Subcutaneous abdominal adipose tissue (tissue), 5 donors: ENCODE measurements around the gene HPCA.

Experiments
- H3K27ac ChIP-seq: one replicate; pipeline ENCODE4 v1.7.0; 2013; ENCODE audit warnings: low read depth, mild to moderate bottlenecking, inconsistent platforms, low read length, moderate library complexity
- H3K27me3 ChIP-seq, 5 donors: one replicate each; pipeline ENCODE4 v1.7.0; 2013; ENCODE audit warnings: low read length in 5 of 5, inconsistent platforms in 1 of 5; ENCODE audit not compliant: control insufficient read depth in 5 of 5, insufficient read depth in 4 of 5
- H3K36me3 ChIP-seq, 5 donors: one replicate each; pipeline ENCODE4 v1.7.0; 2013; ENCODE audit warnings: low read length in 5 of 5; ENCODE audit not compliant: control insufficient read depth in 5 of 5, insufficient read depth in 5 of 5
- H3K4me1 ChIP-seq, 5 donors: one replicate each; pipeline ENCODE4 v1.7.0; 2013; ENCODE audit warnings: low read length in 5 of 5, mild to moderate bottlenecking in 3 of 5, moderate library complexity in 1 of 5; ENCODE audit not compliant: control insufficient read depth in 5 of 5, insufficient read depth in 5 of 5
- H3K4me3 ChIP-seq, 5 donors: one replicate each; pipeline ENCODE4 v1.7.0; 2013; ENCODE audit warnings: low read length in 5 of 5, low read depth in 1 of 5
- H3K9ac ChIP-seq, 5 donors: one replicate each; pipeline ENCODE4 v1.7.0; 2013; ENCODE audit warnings: low read length in 5 of 5, mild to moderate bottlenecking in 4 of 5, moderate library complexity in 3 of 5
- H3K9me3 ChIP-seq, 5 donors: one replicate each; pipeline ENCODE4 v1.7.0; 2013; ENCODE audit warnings: low read length in 5 of 5; ENCODE audit not compliant: control insufficient read depth in 5 of 5
- donor health status: healthy.
- donor health status: healthy.
- donor health status: healthy.
- donor health status: healthy.
- donor health status: healthy.

The HPCA gene

DNA sequence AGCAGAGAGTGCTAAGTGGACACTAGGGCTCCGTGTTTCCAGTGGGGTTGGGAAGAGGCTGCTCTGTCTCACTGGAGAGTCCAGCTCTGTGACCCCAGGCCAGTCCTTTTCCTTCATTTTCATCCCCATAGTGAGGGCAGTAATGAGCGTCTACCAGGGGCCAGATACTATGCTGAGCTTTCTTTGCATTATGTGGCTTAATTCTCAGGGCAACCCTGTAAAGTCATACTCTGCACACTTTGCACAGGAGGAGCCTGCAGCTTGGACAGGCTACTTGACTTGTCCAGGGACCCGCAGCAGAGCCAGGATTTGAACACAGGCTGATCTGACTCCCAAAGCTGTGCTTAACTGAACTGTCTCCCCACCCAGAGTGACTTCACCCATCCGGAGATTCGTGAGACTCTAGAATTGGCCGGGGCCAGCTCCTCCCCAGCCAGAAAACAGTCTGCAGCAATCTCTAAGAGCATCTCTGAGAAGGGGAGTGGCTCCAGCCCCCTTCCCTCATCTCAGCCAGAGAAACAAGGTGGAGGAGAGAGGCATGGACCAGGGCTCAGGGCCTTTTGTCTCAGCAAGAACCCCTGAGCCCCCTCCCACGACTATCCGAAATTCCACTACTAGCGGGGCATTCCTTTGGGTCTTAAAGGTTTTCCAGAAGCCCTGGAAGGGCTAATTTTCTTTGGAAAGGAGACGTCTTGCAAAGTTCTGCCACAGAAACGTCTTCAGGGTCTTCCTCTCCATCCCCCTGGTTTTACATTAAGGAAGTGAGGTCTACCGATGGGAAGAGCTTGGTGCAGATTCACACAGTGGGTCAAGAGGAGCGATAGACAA lies 14.7 kb upstream of the HPCA start:
- Histone ChIP-seq H3K27ac (no peak overlapping the region), H3K9me3 (no peaks in the 10 kb centered on the region), H3K27me3 (peaks cover 8 to 26% (median 25%) of the 10 kb centered on the region in 5 donors), H3K9ac (peak overlapping the region in 1 of 5 donors; percentile 62), H3K36me3 (peaks cover 0 to 10% (median 3%) of the 10 kb centered on the region in 5 donors), H3K4me1 (peaks cover 0 to 25% (median 15%) of the 10 kb centered on the region in 5 donors), H3K4me3 (peak overlapping the region; percentile 49 to 59 (median 55))

DNA sequence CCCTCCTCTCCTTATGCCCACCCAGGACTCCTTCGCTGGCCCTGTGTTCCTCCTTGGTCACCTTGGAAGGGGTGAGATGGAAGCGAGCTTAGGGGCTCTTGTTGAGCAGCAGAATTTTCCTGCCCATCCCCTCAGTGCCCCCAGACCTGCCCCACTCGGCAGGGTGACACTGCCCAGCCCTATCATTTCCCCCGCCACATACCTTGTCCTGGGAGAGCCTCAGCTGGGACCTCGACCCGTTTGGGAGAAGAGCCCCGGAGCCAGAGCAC lies 14.2 kb upstream of the HPCA start:
- Histone ChIP-seq H3K9ac (no peak overlapping the region), H3K4me3 (peak overlapping the region in 1 of 5 donors; percentile 17), H3K36me3 (peaks cover 0 to 10% (median 3%) of the 10 kb centered on the region in 5 donors), H3K4me1 (peaks cover 0 to 27% (median 15%) of the 10 kb centered on the region in 5 donors), H3K27me3 (peaks cover 8 to 31% (median 28%) of the 10 kb centered on the region in 5 donors), H3K27ac (no peak overlapping the region), H3K9me3 (no peaks in the 10 kb centered on the region)

DNA sequence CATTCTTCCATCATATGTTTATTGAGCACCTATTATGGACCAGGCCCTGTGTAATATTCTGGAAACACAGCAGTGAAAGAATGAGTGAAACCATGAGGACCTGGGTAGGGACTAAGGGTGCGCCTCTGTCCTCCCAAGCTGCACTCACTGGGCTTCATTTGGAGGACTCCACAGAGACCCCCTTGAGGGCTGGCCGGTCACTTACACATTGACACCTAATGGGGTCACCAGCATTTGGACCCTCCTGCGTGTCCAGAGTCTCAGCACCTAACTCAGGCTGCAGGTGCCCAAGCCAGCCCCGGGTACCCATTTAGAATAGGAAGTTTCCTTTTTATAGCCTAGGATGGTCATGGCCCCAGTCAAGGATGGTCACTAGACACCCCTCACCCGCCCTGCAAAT lies 12.8 kb upstream of the HPCA start:
- Histone ChIP-seq H3K27ac (no peak overlapping the region), H3K4me1 (peaks cover 0 to 27% (median 15%) of the 10 kb centered on the region in 5 donors), H3K27me3 (peaks cover 9 to 44% (median 38%) of the 10 kb centered on the region in 5 donors), H3K9me3 (no peaks in the 10 kb centered on the region), H3K4me3 (no peak overlapping the region), H3K36me3 (no peaks in the 10 kb centered on the region), H3K9ac (no peak overlapping the region)

DNA sequence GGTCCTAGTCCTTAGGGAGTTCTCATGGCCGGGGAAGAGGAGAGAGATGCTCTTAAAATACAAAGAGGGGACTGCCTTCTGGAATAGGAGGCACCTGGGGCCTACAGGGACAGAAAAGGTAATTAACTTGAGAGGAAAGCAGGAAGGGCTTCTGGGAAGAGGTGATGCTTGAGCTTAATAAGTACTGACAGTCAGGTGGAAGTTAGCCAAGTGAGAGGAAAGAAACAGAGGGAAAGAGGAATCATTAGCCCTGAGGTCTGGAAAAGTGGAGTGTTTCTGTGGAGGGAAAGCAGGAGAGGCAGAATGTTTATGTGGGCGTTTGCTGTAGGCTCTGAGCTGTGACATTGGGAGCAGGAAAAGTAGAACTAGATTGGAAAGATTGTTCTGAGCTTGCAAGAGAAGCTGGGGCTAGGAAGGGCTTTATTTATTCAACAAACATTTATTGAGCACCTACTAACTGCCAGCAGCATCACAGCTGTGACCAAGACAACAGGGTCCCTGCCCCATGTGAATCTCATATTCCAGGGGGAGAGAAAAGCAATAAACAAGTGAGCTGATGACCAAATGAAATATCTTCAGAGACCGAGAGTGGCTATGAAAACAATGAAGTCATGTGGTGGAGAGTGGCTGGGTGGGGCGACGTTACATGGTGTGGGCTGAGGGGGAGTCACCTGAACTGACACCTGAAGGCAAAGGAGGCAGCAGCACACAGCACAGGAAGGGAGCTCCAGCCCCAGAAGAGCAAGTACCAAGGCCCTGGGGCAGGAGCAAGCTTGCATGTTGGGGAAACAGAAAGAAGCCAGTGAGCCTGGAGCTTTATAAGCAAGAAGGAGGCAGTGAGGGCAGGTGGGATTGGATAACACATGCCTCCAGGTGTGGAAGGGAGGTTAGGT lies 11.2 kb upstream of the HPCA start:
- no peaks in the 10 kb centered on the region for H3K36me3 ChIP-seq
- no peak overlapping the region for H3K27ac ChIP-seq
- no peak overlapping the region for H3K9ac ChIP-seq
- H3K4me1 ChIP-seq = peaks cover 0 to 23% (median 13%) of the 10 kb centered on the region in 5 donors
- peaks cover 13 to 43% (median 29%) of the 10 kb centered on the region in 5 donors for H3K27me3 ChIP-seq
- H3K9me3 ChIP-seq = no peaks in the 10 kb centered on the region
- no peak overlapping the region for H3K4me3 ChIP-seq

DNA sequence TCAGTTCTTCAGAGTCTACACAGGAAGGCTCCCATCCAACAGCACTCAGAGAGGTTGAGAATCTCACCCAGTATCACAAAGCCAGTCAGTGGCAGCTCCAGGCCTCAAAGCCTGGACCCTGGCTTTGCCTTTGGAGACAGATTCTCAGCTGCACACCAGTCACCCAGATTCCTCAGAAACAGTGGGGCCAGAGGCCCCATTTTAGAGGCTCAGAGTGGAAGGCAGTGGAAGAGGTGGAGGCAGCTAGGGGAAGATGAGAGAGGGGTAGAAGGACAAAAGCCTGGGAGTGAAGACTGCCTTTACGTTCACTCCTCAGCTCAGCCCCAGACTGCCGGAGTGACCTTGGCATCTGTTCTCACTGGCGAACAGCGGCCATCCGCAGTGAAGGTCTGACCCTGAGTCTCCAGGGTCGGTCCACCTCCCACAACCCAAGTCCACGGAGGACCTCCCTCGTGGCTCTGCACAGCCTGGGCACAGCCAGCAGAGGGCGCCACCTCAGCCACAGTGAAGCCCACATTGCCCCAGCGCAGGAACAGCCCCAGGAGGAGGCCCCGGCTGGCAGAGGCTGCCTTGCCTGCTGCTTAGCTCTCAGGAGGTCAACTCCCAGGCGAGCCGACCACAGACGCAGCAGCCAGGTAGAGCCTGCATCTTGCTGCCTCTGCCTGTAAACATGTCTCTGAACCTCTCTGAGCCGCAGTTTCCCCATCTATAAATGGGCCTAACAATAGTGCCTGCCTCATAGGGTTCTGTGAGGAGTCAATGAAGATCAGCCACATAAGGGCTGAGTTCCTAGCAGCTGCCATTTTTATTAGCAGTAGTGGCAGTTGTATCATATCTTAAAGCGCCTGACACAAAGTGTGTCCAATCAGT lies 9.7 kb upstream of the HPCA start:
- Histone ChIP-seq H3K9me3 (no peaks in the 10 kb centered on the region), H3K27me3 (peaks cover 8 to 35% (median 21%) of the 10 kb centered on the region in 5 donors), H3K27ac (no peak overlapping the region), H3K4me3 (no peak overlapping the region), H3K36me3 (no peaks in the 10 kb centered on the region), H3K4me1 (peaks cover 0 to 12% (median 3%) of the 10 kb centered on the region in 5 donors), H3K9ac (no peak overlapping the region)

DNA sequence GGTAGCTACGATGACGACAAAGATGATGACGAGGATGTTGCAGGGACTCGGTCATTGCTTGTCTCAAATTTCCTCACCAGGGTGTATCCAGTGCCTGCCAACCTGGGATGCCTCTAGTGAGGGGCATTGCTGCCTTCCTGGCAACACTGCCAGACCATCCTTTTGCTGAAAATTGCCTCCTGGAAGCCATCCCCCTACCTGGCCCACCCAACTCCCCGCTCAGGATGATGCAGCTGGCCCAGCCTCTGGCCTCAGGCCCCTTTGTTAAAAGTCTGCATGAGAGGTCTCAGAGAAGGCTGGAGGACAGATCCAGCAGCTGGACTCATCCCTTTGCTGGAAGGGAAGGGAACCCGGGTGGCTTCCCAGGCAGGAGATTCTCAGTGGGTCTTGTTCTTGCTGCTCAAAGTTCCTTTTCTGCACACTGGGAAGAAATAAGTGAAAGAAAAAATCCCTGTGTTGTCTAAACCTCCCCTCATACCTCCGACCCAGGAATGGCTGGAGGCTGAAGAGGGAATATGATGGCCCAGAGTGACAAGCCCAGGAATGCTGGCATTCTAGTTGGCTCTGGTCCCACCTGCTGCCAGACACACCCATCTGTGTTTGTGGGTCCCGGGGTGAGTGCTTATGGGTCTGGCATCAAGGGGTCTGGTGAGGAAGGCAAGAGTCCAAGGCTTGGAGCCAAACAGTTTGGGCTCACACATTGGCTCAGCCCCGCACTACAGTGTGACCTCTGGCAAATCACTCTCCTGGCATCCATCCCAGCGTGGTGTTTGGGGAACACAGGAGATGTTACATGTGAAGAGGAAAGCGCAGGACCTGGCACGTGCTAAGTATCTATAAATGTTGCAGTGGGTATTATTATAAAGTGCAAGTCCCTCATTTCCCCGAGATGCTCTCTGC lies 8.8 kb upstream of the HPCA start:
- Histone ChIP-seq H3K9ac (no peak overlapping the region), H3K27ac (no peak overlapping the region), H3K36me3 (no peaks in the 10 kb centered on the region), H3K4me1 (peaks cover 0 to 15% (median 5%) of the 10 kb centered on the region in 5 donors), H3K4me3 (no peak overlapping the region), H3K27me3 (peaks cover 5 to 28% (median 18%) of the 10 kb centered on the region in 5 donors), H3K9me3 (no peaks in the 10 kb centered on the region)

DNA sequence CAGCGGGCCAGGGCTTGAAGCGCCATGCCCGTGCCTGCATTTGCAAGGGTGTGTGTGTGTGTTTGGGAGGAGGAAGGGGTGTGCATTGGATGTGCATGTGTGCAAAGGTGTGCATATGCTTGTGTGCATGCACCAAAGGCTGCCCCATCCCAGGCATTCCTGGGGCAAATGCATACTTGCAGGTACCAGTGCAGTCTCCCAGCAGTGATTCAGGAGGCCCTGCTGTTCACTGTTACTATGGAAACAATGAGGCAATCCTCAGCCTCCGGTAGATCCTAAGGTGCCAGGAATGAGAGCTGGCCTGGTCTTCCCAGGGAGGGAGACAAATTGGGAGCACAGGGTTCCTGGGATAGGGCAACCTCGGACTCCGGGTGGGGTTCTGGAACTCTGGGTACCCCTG lies 8.1 kb upstream of the HPCA start:
- Histone ChIP-seq H3K27ac (no peak overlapping the region), H3K4me1 (peaks cover 0 to 11% (median 5%) of the 10 kb centered on the region in 5 donors), H3K36me3 (no peaks in the 10 kb centered on the region), H3K4me3 (no peak overlapping the region), H3K27me3 (peaks cover 5 to 26% (median 18%) of the 10 kb centered on the region in 5 donors), H3K9me3 (no peaks in the 10 kb centered on the region), H3K9ac (no peak overlapping the region)

DNA sequence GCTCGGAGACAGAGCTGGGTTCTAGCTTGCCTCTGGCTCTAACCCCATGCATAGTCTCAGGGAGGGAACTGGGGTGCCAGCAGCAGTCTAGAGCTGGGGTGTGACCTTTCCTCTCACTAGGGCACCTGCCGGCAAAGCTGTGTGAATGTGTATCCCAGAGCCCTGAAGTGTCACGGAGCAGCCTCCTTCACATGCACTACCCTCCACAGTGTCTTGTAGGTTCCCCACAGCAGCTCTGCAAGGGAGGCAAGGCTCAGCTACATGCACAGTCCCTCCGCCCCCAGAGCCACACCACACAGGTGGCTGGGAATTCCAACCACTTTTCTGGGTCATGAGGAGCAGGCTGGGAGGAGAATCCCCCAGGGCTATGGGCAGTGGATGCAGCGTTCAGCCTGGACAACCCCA lies 7.7 kb upstream of the HPCA start:
- H3K36me3 ChIP-seq = no peaks in the 10 kb centered on the region
- no peak overlapping the region for H3K27ac ChIP-seq
- H3K9ac ChIP-seq = no peak overlapping the region
- H3K4me3 ChIP-seq = no peak overlapping the region
- H3K9me3 ChIP-seq = no peaks in the 10 kb centered on the region
- peaks cover 0 to 11% (median 5%) of the 10 kb centered on the region in 5 donors for H3K4me1 ChIP-seq
- peaks cover 5 to 25% (median 20%) of the 10 kb centered on the region in 5 donors for H3K27me3 ChIP-seq

DNA sequence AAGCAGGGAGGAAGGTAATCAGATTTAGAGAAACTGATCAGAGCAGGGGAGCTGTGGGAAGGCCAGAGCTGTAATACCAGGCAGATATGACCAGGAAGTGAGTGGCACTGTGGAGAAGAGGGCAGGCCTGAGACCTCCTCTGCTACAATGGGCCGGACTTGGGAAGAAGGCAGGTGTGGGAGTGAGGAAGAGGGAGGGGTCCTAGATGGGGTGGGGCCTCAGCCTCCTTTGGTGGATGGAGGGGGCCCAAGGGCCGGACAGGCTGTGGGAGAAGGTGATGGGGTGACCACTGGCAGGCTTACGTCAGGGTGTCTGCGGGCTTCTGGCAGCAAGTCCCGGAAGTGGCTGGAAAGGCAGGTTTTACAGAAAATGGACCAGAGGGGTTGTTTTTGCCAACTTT lies 5.0 kb upstream of the HPCA start:
- peaks cover 0 to 14% (median 5%) of the 10 kb centered on the region in 5 donors for H3K4me1 ChIP-seq
- H3K27me3 ChIP-seq = peaks cover 14 to 43% (median 40%) of the 10 kb centered on the region in 5 donors
- no peak overlapping the region for H3K9ac ChIP-seq
- no peak overlapping the region for H3K4me3 ChIP-seq
- H3K9me3 ChIP-seq = no peaks in the 10 kb centered on the region
- no peaks in the 10 kb centered on the region for H3K36me3 ChIP-seq
- no peak overlapping the region for H3K27ac ChIP-seq
